ENCODE measurements around the gene MYLK.

GRCh38 chr3:123751433-123751832 lies 132.7 kb downstream of the MYLK start:
- TF ChIP-seq CTCF (conservative IDR thresholded peaks at IDR 0.05; ENCODE audit: low read length), result no peak
- TF ChIP-seq EZH2phosphoT487 (IDR thresholded peaks at IDR 0.05; ENCODE audit: borderline replicate concordance), result no peak

Measured in Loucy (cell line).